Stimulated activated CD4-positive, alpha-beta T cell treated with anti-CD3 and anti-CD28 coated beads, Interleukin-2, amount 100 ng/mL, for 24 hours (primary cell): ENCODE data around the gene SLC2A9.
"Not testable (repeated sequence)": the region's sequence is repeated elsewhere in the genome, so short reads cannot be mapped to it uniquely, and the experiment has no call there.

Experiments used
- DNase-seq, 2 donors: peaks; one replicate each; pipeline ENCODE4 v3.0.0-alpha.2; 2020

The SLC2A9 gene

DNA sequence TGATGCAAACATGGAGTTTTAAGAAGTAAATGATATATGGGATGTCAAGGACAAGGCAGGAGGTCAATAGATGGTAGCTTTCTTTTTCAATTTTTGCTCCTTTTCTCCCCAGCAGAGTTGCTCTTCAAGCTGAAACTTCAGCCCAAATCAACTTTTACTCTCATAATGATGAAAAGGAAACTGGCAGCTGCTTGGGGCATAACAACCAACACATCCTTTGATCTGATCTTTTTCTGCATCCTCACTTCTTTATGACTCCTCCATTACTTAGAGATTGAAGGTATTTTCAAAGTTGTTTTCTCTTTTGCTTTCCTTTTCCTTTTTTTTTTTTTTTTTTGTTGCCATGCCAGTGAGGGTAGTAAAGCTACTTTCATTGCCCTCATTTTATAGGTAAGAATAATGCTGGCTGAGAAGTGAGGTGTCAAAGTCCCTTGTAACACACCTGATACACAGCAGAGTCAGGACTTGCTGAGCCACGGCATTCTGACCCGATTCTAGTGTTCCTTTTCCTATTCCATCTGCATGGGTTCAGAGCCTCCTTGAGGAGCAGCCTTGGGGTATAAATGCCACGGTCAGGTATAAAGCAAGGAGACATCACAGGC, 26.9 kb downstream of the SLC2A9 start:
- DNase-seq: no peak

DNA sequence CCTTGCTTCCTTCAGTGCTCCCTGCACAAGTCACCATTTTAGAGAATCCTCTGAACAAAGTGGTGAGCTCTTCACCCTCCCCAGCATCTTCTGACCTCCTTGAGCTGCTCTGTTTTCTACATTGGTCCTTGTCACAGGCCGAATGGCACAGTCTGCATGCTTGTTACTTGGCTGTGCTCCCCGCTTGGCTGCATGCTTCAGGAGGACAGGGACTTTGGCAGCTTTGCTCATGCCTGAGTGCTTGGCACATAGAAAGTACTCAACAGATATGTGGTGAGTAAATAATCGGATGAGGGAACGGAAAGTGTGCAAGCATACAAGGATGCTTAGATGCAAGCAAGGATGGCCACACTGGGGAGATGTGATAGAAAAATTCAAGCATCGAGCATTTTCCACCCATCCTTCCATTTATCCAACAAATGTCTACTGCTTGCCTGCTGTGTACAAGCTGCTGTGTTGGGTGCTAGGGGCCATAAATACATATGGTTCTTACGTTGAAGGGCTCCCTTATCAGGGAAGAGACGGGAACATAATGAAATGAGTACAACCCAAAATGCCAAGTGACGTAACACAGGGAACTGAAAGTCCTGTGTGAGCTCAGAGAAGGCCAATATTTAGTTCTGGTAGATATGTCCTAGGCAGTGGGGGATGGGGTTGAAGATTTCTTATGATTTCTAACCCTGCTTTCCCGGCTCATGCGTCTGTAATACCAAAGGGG, 31.2 kb downstream of the SLC2A9 start:
- no peak for DNase-seq

DNA sequence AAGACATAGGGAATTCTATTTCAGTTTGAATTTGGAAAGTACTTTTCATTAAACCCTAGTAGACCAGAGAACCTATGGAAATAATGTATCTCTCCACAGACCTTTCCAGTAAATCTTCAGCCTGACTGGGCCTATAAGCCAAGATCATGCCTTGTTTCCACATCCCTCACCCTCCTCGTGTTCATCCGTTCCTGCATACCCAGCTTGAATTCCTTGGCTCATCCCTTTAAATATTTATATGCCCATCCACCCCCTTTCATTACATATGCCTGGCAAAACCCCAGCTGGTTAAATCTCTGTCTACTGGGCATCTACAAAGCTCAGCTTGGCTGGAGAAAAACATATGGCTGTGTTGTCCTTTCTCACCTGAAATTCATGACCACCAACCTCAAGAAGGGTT, 32.4 kb downstream of the SLC2A9 start:
- DNase-seq: no peak

- no peak for DNase-seq
Measured at GRCh38 chr4:9988363-9988749, 32.9 kb downstream of the SLC2A9 start.

DNA sequence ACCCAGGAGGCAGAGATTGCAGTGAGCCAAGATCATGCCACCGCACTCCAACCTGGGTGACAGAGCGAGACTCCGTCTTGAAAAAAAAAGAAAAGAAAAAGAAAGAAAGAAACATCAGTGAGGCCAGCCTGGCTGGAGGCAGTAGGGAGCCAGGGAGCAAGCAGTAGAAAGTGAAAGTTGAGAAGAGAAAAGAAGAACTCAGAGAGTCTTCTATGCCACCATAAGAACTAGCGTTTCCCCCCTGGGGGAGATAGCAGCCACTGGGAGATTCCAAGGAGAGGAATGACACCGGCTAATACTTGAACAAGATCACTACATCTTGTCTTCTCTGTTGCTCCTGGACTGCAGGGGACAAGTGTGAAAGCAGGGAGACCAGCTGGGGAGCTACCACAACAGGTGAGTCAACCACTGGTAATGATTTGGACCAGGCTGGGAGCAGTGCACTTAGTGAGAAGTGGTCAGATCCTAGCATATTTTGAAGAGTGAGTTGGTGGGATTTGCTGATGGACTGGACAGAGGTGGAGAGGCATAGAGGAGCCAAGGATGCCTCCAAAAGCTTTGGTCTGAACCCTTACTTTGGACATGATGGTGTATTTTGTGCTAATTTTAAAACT, 33.4 kb downstream of the SLC2A9 start:
- DNase-seq: no peak

DNA sequence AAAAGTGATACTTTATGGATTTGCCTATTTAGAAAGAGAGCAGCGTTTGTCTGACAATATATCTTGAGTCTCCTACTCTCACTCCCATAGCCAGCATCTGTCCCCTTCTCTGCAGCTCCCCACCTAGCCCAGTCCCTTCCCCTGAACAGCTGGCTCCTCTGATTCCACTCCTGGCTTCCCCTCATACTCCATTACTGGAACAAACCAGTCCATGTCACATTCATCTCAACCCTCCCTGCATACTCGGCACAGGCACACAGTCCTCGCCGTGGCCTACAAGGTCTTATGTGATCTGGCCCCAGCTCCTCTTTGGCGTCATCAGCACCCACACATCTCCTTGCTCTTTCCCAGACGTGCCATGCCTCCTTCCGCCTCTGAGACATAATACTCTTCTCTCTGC, 36.7 kb downstream of the SLC2A9 start:
- no peak for DNase-seq

GRCh38 chr4:9983211-9983610, 38.1 kb downstream of the SLC2A9 start:
- no peak for DNase-seq

DNA sequence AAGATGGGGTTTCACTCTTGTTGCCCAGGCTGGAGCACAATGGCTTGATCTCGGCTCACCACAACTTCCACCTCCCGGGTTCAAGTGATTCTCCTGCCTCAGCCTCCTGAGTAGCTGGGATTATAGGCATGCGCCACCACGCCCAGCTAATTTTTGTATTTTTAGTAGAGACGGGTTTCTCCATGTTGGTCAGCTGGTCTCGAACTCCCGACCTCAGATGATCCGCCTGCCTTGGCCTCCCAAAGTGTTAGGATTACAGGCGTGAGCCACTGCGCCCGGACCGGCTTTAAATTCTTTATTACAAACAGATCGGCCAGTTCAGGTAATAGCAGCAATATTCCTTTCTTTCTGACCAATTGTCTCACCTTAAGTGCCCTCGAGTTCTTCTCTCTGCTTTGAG, 39.4 kb downstream of the SLC2A9 start:
- not testable (repeated sequence) for DNase-seq

- no peak for DNase-seq
Measured at GRCh38 chr4:9980898-9981297, 40.4 kb downstream of the SLC2A9 start.

DNA sequence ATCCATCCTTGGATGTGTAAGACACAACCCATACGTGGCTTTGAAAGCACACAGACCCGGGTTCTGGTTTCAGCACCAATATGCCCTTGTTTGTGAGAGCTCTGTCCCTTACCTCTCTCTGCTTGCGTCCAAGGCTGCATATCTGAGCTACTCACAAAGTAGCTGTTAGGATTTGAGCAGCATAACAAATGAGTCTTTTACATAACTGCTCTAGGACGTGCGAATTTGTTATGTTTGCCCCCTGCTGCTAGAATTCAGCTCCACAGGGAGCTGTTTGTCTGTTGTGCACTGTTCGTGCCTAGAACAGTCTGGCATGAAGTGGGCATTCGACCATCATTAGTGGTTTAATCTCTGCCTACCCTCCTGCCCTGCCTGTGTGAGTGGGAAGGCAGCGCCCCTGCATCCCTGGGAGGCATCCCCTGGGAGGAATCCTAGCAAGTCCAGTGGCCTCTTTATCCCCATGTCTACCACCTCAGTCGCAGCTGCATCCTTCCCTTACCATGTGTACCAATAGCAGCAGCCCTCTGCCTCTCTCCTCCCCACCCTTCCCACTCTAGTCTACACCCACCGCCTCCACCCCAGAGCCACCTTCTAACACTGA, 42.1 kb downstream of the SLC2A9 start:
- DNase-seq: no peak

DNA sequence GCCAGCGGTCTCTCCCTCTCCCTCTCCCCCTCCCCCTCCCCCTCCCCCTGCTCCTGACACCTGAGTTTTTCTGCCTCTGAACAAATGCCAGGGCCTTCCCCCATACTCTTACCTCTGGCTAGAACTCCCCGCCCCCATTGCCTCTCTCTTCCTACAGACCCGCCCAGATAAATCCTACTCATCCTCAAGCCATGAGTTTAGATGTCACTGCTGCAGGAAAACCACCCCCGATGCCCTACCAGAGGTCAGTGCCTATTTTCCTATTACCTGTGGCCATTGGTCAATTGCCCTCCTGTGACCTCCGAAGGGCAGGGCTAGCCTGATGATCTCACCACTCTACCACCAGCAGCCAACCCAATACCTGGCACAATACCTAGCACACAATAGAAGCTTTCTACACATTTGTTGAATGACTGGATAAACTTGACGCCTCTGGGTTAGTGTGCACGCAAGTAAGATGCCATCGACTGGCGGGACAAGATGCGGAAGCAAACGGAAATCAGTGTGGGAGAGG, 43.7 kb downstream of the SLC2A9 start:
- DNase-seq: no peak

- no peak for DNase-seq
Measured at GRCh38 chr4:9976781-9977180, 44.5 kb downstream of the SLC2A9 start.

- DNase-seq: no peak
Measured at GRCh38 chr4:9976293-9976692, 45.0 kb downstream of the SLC2A9 start.

DNA sequence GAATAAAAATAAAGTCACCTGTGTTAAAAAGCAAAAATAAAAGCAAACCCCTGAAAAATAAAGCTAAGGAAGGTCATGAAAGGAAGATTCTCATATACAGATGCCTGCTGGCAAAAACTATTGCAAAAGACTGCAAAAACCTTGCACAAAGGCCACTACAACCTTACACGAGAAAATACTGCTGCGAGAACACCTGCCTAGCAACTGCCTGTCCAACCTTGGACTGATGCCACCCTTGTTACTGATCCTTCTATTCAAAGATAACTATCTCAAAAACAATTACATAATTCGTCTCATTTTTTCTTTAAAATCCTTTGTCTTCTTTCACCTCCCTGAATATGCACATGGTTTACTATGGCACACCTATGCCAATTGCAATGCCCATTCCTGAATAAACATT, 49.6 kb downstream of the SLC2A9 start:
- DNase-seq: no peak

DNA sequence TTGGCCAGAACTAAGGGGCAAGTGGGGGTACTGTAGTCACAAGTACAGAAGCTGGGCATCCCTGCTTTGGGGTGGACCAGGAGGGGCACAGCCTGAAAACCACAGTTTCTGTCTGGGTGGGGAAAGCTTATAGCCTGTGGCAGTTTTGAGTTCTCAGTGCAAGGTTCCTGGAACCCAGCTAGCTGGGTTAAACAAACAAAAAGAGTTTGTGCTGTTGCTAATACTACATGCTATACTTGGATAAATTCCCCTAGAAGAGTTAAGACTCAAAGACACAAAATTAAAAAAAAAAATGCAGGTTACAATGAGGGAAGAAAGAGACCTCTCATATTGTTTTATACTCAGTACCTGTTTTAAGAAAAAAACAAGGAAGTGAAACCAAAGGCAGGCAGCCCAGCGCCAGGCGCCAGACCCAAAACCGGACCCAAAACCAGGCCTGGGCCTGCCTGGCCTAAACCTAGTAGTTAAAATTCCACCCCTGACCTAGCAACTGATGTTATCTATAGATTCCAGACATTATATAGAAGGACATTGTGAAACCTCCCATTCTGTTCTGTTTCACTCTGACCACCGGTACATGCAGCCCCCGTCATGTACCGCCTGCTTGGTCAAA, 50.8 kb downstream of the SLC2A9 start:
- no peak for DNase-seq

DNA sequence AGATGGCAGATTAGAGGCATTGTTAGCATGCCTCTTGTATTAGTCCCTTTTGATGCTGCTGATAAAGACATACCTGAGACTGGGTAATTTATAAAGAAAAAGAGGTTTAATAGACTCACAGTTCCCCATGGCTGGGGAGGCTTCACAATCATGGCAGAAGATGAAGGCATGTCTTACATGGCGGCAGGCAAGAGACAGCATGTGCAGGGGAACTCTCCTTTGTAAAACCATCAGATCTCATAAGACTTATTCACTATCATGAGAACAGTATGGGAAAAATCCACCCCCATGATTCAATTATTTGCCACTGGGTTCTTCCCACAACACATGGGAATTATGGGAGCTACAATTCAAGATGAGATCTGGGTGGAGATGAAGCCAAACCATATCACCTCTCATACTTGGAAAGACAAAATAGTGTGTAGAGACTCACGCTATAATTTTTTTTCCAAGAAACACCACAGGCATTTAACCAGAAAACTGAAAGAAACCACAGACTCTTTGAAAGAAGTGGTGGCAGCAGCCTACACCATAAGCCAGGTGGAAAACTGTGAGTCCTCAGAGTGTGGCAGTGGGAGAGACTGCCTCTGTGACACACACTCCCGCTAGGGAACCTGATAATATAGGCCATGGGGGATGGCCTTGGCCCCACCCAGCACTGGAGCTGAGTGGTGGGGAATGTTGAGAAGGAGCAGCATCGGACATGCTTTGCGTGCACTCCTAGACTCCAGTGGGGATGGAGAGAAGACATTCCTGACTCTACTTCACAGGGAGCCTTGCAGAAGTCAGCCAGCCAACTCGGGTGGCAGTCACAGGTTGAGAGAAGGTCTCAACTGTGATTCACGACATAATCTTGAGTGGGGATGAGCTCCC, 51.5 kb downstream of the SLC2A9 start:
- DNase-seq: no peak

- DNase-seq: no peak
Measured at GRCh38 chr4:9968472-9968871, 52.8 kb downstream of the SLC2A9 start.

- DNase-seq: no peak
Measured at GRCh38 chr4:9964879-9965278, 56.4 kb downstream of the SLC2A9 start.

DNA sequence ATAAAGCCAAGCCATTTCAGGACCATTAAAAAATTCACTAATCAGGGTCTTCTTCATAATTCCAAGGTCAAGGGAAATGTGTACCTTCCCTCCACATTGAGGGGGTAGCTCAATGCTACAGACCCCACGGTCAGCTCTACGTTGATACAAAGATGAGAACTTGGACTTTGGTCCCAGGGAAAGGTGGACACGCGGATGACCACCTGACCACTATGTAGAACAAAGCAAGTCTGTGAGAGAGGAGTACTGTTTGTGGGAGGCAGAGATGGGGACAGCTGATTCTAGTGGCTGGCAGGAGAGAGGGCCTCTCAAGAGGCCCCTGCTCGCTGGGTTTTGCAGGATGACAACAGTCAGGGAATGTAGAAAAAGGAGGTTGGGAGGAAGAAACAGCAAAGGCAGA, 58.0 kb downstream of the SLC2A9 start:
- DNase-seq: no peak

DNA sequence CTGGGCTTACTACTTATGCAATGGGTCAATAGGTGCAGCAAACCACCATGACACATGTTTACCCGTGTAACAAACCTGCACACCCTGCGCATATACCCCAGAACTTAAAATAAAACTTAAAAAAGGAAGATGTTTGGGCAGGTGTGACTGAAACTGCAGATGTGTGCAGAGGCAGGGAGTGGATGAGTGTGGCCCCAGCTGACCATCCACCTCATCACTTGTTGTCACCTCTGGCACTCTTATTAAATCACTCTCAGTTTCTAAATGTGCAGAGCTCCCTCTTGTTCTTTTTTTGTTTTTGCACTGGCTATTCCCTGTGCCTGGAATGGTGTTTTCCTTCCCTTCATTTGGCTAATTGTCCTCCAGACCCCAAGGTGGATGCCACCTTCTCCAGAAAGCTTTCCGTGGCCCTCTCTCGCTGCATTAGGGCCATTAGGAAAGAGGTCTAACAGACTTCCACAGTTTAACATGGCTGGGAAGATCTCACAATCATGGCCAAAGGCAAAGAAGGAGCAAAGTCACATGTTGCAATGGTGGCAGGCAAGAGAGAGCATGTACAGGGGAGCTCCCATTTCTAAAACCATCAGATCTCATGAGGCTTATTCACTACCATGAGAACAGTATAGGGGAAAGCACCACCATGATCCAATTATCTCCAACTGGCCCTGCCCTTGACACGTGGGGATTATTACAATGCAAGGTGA, 58.5 kb downstream of the SLC2A9 start:
- no peak for DNase-seq

DNA sequence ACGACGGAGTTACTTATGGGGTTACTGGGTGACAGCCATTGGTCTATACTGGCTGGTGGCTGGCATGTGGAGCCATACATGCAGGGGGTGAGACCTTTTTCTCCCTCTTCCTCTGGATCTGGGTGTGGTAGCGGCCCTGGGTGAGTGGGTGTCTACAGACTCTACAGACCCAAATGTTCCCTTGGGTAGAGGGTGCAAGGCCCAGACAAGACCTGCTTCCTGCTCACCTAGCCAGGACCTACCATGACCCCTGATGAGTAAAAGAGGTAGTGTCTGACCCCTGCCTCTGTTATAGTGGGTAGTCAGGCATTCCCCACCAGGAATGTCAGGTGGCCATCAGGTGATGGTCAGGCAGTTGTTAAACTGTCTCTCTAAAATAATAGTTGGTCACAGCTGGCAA, 66.8 kb downstream of the SLC2A9 start:
- DNase-seq: no peak

- no peak for DNase-seq
Measured at GRCh38 chr4:9953089-9953488, 68.2 kb downstream of the SLC2A9 start.
